GM21825 (cell line): ENCODE results near the gene JADE3.
"Not testable (repeated sequence)": the region's sequence is repeated elsewhere in the genome, so short reads cannot be mapped to it uniquely, and the experiment has no call there.

Experiments used
- ATAC-seq: cut with Tn5 transposase; IDR thresholded peaks from one replicate; pipeline ENCODE4 v1.9.1; 2021; ENCODE audit warnings: mild to moderate bottlenecking, moderate library complexity; ENCODE audit not compliant: unreplicated experiment

The JADE3 gene

DNA sequence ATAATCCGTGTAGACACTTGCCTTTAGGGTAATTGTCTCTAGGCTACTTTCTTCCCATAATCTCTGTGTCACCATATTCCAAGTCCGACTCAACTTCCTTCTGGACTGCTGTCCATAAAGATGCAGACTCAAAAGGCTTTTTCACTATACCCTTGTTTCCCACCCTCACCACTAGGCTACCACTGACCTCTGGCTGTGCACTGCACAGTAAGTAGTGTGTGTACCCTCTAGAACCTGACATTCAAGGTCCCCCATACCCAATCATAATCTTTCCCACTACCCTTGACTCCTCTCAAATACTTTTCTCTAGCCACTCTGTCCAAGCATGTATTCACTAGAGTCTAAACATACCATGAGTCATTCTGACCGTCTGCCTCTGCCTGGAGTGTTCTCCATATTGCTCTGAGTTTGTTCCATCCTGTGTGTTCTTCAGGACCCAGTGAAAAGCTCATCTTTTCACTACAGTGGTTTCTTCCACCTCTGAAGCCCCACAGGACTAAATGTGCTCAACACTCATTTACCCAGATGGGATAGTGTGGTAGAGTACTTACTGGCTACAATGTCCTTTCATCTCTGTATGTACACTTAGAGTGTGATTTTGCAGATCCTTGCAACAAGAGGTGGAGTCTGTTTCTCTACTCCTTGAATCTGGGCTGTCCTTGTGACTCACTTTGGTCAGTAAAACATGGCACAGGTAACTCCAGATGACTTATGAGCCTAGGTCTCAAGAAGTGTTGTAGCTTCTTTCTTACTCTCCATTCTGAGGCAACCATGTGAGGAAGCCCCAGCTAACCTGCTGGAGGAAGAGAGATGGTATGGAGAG lies 17.4 kb downstream of the JADE3 start:
- ATAC-seq, result no peak

DNA sequence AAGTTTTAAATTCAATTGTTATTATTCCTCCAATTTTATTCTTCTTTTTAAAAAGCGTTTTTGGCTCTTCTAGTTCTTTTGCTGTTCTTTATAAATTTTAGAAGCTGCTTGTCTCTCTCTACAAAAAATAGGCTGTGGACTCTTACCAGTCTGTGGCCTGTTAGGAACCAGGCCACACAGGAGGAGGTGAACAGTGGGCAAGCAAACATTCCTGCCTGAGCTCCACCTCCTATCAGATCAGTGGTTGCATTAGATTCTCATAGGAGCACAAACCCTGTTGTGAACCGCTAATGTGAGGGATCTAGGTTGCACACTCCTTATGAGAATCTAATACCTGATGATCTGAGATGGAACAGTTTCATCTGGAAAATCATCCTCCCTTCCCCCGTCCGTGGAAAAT lies 23.1 kb downstream of the JADE3 start:
- ATAC-seq, result no peak

DNA sequence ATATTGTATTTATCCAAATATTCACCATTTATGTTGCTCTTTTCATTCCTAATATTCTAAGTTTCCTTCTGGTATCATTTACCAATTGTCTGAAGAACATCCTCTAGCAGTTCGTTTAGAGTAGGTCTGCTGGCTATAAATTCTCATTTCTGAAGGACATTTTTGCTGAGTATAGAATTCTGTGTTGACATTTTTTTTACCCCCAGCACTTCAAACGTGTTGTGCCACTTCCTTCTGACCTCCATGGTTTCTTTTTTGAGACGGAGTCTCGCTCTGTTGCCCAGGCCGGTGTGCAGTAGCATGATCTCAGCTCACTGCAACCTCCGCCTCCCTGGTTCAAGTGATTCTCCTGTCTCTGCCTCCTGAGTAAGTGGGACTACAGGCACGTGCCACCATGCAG lies 26.4 kb downstream of the JADE3 start:
- no peak for ATAC-seq

DNA sequence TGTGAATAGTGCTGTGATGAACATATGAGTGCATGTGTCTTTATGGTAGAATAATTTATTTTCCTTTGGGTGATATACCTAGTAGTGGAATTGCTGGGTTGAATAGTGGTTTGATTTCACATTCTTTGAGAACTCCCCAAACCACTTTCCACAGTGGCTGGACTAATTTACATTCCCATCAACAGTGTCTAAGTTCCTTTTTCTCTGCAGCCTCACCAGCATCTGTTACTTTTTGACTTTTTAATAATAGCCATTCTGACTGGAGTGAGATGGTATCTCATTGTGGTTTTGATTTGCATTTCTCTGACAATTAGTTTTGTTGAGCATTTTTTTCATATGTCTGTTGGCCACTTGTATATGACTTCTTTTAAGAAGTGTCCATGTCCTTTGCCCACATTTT lies 29.1 kb downstream of the JADE3 start:
- no peak for ATAC-seq

DNA sequence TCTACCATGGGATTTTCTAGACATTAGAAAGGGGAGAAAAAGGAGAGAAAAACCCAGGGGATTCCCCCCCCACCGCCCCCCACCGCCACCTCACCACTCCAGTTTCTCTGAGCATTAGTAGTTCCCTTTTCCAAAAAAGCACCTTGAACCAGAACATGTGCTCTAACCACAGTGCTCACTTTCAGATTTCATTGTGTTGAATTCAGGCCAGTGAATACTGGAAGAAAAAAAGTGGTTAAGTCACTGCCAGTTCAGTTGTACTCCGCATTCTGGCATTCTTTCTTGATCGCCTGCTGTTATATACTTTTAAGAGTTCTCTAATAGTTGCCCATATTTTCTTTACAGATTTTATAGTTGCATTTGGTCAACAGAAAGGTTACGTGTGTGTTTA lies 40.9 kb downstream of the JADE3 start:
- peak; percentile 81 for ATAC-seq

DNA sequence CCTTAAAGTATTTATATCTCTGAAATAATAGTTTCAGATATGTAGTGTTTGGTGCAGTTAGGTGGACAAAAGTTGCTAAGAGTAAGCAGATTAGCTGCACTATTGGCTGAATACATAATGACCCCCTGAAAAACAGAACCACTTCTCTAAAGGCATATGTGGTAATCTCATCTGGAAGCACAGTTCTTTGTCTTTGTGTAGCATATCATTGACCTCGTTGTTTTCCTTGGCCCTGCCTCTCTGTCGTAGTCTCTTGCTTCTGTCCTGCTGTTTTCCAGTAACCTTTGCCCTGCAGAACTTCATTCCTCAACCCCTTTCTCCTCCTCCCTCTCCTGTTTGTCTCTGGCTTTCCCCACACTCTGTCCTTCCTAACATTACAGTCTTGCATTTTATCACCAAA lies 41.4 kb downstream of the JADE3 start:
- peak; percentile 46 for ATAC-seq

DNA sequence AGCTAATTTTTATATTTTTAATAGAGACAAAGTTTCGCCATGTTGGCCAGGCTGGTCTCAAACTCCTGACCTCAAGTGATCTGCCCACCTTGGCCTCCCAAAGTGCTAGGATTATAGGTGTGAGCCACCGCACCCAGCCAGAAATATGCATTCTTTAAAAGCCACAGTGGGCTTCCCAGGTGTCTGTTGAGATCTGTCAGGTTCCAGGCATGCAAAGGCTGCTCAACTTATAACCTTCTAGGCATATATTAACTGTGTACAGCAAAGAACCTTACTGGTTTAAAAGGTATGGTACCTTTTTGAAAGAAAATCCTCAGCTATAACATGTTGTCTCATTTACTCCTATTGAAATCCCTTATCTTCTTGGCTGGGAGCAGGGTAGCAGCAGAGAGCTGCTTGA lies 42.5 kb downstream of the JADE3 start:
- no peak for ATAC-seq

DNA sequence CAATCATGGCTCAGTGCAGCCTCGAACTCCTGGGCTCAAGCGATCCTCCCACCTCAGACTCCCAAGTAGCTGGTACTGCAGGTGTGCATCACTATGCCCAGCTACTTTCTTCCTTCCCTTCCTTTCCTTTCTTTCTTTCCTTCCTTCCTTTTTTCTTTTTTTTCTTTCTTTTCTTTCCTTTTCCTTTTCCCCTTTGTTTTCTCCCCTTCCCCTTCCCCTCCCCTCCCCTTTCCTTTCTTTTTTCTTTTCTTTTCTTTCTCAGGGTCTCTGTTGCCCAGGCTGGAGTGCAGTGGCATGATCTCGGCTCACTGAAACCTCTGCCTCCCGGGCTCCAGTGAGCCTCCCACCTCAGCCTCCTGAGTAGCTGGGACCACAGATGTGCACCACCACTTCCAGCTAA lies 44.4 kb downstream of the JADE3 start:
- ATAC-seq, result not testable (repeated sequence)

DNA sequence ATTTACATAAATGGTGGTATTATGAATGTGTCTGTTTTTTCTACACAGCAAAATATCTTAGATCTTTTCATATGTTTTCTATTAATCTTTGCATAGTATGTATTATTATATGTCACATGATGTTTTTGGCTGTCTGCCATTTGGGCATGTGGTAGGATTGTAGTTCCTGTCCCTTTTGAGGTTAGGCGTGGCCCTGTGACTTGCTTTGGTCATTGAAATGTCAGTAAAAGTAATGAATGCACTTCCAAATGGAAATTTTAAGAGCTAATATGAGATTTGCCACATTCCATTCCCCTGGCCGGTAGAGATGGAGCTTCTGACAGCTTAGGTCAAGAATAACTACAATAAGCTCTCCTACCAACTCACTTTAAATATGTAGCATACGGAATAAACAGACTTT lies 45.1 kb downstream of the JADE3 start:
- ATAC-seq, result no peak

DNA sequence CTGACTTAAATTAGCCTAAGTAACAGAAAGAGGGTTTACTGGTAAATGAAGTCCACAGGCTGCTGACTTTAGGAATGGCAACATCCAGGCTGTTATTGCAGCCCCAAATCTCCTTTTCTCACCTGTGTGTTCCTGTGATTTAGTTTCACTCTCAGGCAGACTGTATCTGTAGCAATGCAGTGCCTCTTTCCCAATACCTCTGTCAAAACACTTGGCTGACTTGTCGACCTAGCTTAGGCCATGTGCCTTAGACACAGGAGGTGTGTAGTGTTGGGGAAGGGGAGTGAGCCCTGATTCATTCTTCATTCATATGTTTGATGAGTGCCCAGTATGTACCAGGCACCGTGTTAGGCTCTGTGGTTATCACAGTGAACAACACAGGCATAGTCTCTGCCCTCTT lies 46.9 kb downstream of the JADE3 start:
- ATAC-seq, result no peak

DNA sequence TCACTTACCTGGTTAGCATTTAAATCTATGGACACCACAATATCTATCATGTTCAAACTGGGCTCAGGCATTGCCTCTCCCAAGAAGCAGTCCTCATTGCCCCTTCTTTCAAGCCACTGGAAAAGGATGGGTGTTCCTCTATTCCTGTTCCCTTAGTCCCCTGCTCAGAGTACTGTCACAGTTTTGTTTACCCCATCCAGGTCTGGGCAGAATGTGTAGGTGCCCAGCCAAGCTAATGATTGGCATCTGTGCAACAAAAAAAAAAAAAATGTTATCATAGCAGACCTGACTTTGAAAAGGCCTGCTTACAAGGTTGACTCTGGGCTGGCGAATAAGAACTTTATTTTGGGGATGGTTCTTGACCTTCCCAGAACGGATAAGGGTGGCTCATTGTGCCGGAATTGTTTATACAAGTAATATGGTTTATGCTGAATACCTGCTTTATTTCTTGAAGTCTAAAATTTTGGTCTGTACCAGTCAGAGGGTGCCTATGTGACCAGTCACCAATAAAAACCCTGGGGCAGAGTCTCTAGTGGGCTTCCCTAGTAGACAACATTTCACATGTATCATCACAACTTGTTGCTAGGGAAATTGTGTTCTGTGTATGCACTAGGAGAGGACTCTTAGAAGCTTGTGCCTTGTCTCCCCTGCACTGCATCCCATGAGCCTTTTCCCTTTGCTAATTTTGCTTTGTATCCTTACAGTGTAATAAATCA lies 47.9 kb downstream of the JADE3 start:
- ATAC-seq, result no peak

DNA sequence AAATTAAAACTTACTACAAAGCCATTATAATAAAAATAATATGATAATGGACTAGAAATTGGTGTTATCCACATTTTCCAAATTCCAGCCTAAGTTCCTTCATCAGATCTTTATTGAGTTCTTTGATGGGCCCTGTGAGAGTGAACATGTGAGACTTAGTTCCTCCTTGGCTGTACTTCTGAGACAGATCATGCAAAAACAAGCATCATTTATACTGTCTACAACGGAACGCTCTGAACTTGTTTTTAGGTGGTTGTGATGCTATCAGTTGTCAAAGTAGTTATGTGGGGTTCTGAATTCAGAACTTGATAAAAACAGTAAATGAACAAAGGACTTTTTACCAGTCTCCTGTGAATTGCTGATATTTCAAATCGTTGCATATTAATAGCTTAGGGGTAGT lies 48.9 kb downstream of the JADE3 start:
- no peak for ATAC-seq

DNA sequence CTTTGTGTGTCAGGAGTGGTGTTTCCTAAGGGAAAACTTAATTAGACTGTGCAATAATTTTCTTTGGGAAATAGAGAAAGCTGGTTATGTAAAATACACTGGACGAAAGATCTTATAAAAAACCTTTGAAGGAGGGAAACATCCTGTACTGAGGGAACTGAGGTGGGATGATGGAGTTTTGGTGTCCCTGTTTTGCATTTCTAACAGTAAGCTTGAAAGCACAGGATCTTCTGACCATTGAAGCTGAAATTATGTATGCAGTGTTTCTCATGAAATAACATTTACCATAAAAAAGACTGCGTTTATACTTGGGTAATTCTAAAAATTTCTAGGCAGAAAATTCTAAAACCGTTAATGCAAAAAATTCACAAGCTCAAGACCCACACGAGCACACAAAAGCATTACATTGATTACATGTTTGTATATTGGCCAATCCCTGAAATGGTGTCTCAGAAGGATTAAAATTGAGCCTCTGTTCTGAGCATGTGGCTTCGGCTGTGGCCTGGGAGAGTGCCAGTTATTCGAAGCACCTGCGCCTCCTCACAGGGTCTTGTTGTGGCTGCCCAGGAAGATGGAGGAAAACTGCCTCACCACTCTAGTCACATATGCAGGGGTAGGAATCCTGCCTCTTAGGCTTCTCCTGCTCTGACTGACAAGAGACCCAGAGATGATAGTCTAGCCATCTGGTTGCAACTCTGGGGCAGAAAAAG lies 49.5 kb downstream of the JADE3 start:
- ATAC-seq, result no peak

DNA sequence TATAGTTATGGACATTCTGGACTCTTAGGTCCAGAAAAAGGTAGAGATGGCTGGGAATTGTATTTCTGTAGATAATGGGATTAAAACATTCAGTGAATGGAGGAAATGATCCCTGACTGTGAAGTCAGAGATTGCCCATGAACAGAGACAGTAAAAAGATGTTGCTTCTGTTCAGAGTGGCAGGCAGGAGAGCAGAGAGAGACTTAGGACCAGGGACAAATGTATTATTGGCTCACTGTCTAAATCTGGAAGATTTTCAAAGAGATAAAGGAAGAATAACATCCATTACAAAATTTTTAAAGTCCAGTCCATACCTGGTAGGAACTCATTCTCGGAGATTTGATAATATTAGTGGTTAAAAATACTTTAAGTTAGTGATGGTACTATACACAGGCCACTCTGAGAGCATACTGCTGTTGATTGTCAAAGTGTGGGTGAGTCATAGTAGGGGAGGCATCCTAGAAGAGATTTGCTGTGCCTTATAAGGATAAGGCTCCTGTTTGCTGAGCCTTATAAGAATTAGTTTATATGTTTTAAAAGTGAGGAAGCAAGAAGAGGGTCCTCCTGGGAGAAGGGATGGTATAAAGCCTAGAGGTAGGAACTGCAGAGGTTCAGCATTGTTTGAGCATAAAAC lies 53.0 kb downstream of the JADE3 start:
- no peak for ATAC-seq

DNA sequence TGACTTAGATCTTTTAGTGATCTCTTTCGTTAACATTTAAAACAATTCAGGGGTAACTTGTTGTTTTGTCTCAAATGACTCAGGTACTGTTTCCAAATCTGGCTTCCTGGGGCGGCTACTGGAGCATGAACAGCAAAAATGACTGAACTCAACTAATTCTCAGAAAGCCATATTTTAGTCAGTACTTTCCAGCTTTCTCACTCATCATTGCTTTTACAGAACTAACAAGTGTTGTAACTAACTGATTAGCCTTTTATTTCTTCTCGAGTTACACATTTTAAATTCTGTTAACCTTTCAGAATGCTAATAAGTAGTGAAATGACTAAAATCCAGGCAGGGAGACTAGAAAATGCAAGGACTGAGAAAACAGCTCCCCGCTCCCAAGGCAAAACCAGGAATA lies 55.3 kb downstream of the JADE3 start:
- peak; percentile 70 for ATAC-seq

DNA sequence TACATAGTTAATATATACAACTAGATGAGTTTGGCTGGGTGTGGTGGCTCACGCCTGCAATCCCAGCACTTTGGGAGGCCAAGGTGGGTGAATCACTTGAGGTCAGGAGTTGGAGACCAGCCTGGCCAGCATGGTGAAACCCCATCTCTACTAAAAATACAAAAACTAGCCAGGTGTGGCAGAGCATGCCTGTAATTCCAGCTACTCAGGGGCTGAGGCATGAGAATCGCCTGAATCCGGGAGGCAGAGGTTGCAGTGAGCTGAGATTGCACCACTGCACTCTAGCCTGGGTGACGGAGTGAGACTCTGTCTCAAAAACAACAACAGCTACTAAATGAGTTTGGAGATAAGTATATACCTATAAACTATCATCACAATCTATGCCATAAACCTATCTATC lies 64.8 kb downstream of the JADE3 start:
- not testable (repeated sequence) for ATAC-seq

DNA sequence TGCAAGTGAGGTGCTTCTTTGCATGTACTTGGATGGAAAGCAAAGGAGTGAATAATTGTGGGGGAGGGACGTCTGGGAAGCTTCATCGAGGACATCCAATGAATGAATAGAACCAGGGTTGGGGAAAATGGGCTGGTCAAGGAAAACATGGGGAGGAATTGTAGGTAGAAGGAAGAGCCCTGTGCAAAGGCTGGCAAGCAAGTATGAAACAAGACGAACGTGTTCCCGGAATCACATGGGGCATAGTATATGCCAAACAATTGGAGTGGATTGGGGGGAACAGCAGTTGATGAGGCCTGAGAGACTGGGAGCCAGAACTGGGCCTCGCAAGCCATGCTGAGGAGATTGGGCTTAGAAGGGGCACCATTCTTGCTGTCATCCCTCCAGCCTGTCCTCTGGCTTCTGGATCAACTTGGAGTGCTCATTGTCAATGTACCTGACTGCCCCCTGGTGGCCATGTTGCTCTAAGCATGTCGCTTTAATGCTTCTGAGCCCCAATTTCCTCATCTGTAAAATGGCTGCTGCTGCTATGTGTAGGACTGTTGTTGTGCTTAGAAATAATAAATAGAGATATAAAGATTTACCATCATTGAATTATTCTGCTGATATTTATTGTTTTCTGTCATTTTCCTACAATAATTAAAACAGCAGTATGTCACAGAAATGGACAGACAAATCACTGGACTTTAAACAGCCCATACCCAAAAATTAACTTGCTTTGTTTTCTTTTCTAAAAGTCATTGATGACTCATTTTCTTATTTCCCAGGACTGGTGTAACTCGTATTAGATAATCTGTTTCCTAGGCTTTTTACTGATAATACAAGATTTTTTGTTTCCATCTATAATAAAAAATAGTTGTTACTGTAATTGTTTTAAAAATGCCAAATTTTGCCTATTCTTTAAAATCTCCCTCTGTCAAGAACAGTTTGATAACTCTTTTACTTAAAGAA lies 66.4 kb downstream of the JADE3 start:
- ATAC-seq, result peak; percentile 65

DNA sequence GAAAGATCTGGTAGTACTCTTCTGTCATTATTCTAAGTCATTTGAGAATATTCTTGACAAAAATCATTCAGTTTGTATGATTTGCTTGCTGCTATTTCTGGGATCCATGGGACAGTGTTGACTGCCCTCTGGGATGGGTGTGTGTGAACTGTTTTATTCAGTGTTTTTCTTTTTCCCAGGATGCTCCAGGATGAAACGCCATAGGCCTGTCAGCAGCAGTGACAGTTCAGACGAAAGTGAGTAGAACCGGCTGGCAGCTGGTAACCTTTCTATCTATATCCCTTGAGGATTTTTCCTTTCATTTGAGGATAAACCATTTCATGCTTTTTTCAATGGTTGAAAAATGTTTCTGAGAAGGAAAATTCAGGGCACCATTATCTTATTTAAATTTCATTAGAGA lies 72.5 kb downstream of the JADE3 start:
- ATAC-seq, result no peak

DNA sequence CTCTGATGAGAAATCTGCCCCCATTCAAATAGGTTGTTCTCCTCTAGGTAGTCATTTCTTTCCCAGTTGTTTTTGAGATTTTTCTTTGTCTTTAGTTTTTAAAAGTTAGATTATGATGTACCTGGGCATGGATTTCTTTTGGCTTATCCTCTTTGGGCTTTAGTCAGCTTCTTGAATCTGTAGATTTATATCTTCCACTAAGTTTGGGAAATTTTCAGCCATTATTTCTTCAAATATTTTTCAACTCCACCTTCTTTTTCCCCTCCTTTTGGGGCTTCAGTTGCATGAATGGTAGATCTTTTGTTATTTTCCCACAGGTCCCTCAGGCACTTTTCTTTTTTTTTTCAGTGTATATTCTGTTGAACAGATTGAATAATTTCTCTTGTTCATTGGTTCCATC lies 77.3 kb downstream of the JADE3 start:
- no peak for ATAC-seq

DNA sequence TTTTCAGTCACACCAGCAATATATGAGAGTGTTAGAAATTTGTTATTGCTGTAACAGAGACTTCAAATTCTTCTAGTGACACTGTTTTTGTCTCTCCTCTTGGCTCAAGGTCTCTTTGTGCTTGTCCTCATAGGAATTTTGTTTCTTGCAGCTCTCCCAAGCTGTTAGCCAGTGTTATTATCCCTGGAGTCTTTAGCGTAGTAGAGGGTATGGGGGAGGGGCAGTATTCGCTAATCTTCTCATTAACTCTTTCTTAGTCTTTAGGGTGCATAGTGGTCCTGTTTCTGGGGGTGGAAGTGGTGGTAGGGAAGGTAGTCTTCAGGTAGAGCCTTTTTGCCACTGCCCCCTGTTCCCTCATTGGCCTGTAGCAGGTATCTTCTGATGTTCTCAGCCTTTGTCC lies 79.4 kb downstream of the JADE3 start:
- no peak for ATAC-seq
